Thymus (tissue), 11 donors: ENCODE measurements around the gene JAG2. TPM values are rescaled to one million over a fixed set of nuclear protein-coding genes. Genes with fewer than 3 reads are reported as not detected.

Experiments
- DNase-seq, 9 donors: peaks; one replicate each; pipeline ENCODE4 v3.0.0-alpha.2; 2013; ENCODE audit warnings: low spot score in 9 of 9, low read depth in 6 of 9, missing footprints in 1 of 9
- H3K27ac ChIP-seq, 2 donors: one replicate each; pipeline ENCODE4 v1.5.1; 2013; ENCODE audit warnings: control low read depth in 1 of 2, low read depth in 1 of 2, low read length in 1 of 2, mild to moderate bottlenecking in 1 of 2, moderate library complexity in 1 of 2
- H3K27me3 ChIP-seq, 2 donors: one replicate each; pipeline ENCODE4 v1.5.1; 2013; ENCODE audit warnings: low read length in 1 of 2; ENCODE audit not compliant: control insufficient read depth in 2 of 2, insufficient read depth in 1 of 2
- H3K36me3 ChIP-seq, 2 donors: one replicate each; pipeline ENCODE4 v1.5.1; 2013; ENCODE audit warnings: low read length in 1 of 2, mild to moderate bottlenecking in 1 of 2, moderate library complexity in 1 of 2; ENCODE audit not compliant: control insufficient read depth in 2 of 2, insufficient read depth in 2 of 2
- H3K4me1 ChIP-seq, 2 donors: one replicate each; pipeline ENCODE4 v1.5.1; 2013; ENCODE audit warnings: low read length in 2 of 2; ENCODE audit not compliant: control insufficient read depth in 2 of 2, insufficient read depth in 2 of 2
- H3K4me3 ChIP-seq, 2 donors: one replicate each; pipeline ENCODE4 v1.5.1; 2013; ENCODE audit warnings: low read length in 2 of 2, control low read depth in 1 of 2, mild to moderate bottlenecking in 1 of 2
- H3K9me3 ChIP-seq, 2 donors: one replicate each; pipeline ENCODE4 v1.5.1; 2013; ENCODE audit warnings: low read length in 1 of 2, mild to moderate bottlenecking in 1 of 2; ENCODE audit not compliant: control insufficient read depth in 2 of 2, insufficient read depth in 1 of 2
- WGBS: extraction: QIAGEN DNeasy Blood & Tissue Kit; methylation state at CpG from one replicate; pipeline ENCODE4 v1.1.7; 2013; 5-methylcytosine and 5-hydroxymethylcytosine counted together
- polyA plus RNA-seq: library from polyadenylated mRNA; stranded (reverse); fragments of 200-250 nt; gene quantifications from one replicate; pipeline ENCODE4 v1.2.3, GENCODE V29; 2013
- total RNA-seq: library from RNA; stranded (reverse); fragments of 120-200 nt; gene quantifications from one replicate; pipeline ENCODE4 v1.2.4, GENCODE V29; 2013
- donor health status: healthy.

JAG2 gene
- total and polyA plus RNA-seq, 2 donors = 8.8 to 40.8 TPM

- no peak overlapping the region for H3K27ac ChIP-seq
- peaks cover 33 to 82% of the 10 kb centered on the region in 2 donors for H3K27me3 ChIP-seq
- peaks cover 0 to 46% of the 10 kb centered on the region in 2 donors for H3K4me1 ChIP-seq
- H3K36me3 ChIP-seq = no peaks in the 10 kb centered on the region
- WGBS = 79% methylated on average over 7 of the region's 7 CpGs
- peaks cover 0 to 5% of the 10 kb centered on the region in 2 donors for H3K9me3 ChIP-seq
- no peak for DNase-seq
- H3K4me3 ChIP-seq = no peak overlapping the region
These were observed 3.9 kb upstream of the JAG2 start for GRCh38 chr14:105172476-105172875.

- peaks cover 0 to 43% of the 10 kb centered on the region in 2 donors for H3K4me1 ChIP-seq
- no peaks in the 10 kb centered on the region for H3K36me3 ChIP-seq
- DNase-seq = no peak
- peak overlapping the region in 1 of 2 donors; percentile 9 for H3K27ac ChIP-seq
- H3K4me3 ChIP-seq = no peak overlapping the region
- peaks cover 0 to 5% of the 10 kb centered on the region in 2 donors for H3K9me3 ChIP-seq
- H3K27me3 ChIP-seq = peaks cover 47 to 84% of the 10 kb centered on the region in 2 donors
- 33% methylated on average over 19 of the region's 19 CpGs for WGBS
These were observed 2.6 kb upstream of the JAG2 start for GRCh38 chr14:105171004-105171673.

- Histone ChIP-seq H3K4me1 (peaks cover 0 to 38% of the 10 kb centered on the region in 2 donors), H3K36me3 (no peaks in the 10 kb centered on the region), H3K27me3 (peaks cover 52 to 90% of the 10 kb centered on the region in 2 donors), H3K9me3 (peaks cover 0 to 5% of the 10 kb centered on the region in 2 donors), H3K4me3 (no peak overlapping the region), H3K27ac (no peak overlapping the region)
- no peak for DNase-seq
- 79% methylated on average over 22 of the region's 22 CpGs for WGBS
These were observed 1.4 kb upstream of the JAG2 start for GRCh38 chr14:105169776-105170655.

DNA sequence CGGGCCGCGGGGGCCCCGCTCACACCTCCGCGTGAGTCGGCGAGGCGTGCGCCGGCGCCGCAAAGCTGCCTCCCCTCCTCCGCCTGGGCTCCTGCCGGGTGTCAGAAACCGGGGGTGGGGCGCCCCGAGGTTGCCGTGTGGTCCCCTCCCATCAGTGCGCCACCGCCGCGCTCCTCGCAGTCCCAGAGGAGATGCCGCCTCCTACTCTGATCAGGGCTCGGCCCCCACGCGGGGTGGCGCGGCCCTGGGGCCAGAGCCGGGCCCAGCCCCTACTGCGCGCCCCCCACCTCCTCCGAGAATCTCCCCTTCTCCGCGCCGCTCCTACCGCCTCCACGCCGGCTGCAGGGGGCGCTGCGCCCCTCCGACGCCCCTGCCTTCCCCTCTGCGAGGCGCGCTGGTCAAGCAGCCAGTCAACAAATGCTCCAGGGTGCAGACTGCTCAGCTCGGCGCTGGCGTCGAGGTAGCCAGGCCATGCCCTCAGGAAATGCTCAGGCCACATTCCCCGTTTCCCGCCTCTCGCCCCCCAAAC is 467 bp upstream of the JAG2 start:
- peaks cover 0 to 5% of the 10 kb centered on the region in 2 donors for H3K9me3 ChIP-seq
- no peak overlapping the region for H3K27ac ChIP-seq
- H3K36me3 ChIP-seq = no peaks in the 10 kb centered on the region
- H3K4me1 ChIP-seq = peaks cover 0 to 29% of the 10 kb centered on the region in 2 donors
- H3K4me3 ChIP-seq = peak overlapping the region in 1 of 2 donors; percentile 56
- WGBS = 6% methylated on average over 54 of the region's 54 CpGs
- H3K27me3 ChIP-seq = peaks cover 52 to 83% of the 10 kb centered on the region in 2 donors
- peak in 2 of 9 donors; percentile 33 to 43 for DNase-seq

- 2% methylated on average over 45 of the region's 46 CpGs for WGBS
- Histone ChIP-seq H3K36me3 (no peaks in the 10 kb centered on the region), H3K9me3 (peaks cover 0 to 5% of the 10 kb centered on the region in 2 donors), H3K27ac (peak overlapping the region in 1 of 2 donors; percentile 15), H3K4me3 (peak overlapping the region in 1 of 2 donors; percentile 56), H3K27me3 (peaks cover 52 to 73% of the 10 kb centered on the region in 2 donors), H3K4me1 (peaks cover 0 to 29% of the 10 kb centered on the region in 2 donors)
- no peak for DNase-seq
These were observed 519 bp downstream of the JAG2 start for GRCh38 chr14:105168093-105168420.

DNA sequence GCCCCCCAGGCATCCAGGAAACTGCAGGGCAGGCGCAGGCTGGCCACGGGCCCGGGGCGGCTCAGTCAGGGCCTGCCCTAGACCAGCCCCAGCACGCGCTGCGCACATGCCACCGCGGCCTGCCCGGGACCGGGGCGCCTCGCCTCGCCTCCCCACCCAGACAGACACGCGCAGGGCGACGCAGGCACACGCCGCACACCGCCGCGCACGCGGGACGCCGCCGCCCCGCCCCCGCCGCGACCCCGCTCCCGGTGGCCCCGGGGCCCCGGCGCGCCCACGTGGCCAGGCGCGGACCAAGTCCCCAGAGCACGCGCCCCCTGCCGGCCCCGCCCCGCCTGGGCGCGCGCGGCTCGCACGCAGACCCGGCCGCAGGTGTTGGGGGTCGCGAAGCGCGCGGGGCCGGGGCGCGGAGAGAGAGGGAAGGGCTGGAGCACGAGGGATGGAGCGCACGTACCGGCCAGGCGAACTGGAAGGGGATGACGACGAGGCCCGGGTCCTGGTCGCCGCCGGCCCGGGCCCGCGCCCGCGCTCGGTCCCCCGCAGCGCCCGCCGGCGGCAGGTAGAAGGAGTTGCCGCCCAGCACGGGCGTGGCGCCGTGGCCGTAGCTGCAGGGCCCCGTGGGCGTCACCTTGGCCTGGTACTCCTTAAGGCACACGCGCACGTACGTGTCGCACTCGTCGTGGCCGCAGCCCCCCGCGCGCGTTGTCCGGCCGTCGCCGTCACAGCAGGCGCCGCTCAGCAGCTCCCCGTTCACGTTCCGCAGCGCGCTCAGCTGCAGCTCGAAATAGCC is 1.1 kb downstream of the JAG2 start:
- Histone ChIP-seq H3K4me3 (peak overlapping the region in 1 of 2 donors; percentile 56), H3K27me3 (peaks cover 52 to 67% of the 10 kb centered on the region in 2 donors), H3K36me3 (no peaks in the 10 kb centered on the region), H3K27ac (peak overlapping the region in 1 of 2 donors; percentile 15), H3K4me1 (peaks cover 0 to 29% of the 10 kb centered on the region in 2 donors), H3K9me3 (peaks cover 0 to 5% of the 10 kb centered on the region in 2 donors)
- WGBS = 6% methylated on average over 116 of the region's 116 CpGs
- no peak for DNase-seq

GRCh38 chr14:105166571-105167302 is 1.8 kb downstream of the JAG2 start:
- H3K36me3 ChIP-seq = no peaks in the 10 kb centered on the region
- peaks cover 49 to 60% of the 10 kb centered on the region in 2 donors for H3K27me3 ChIP-seq
- H3K27ac ChIP-seq = no peak overlapping the region
- peaks cover 0 to 5% of the 10 kb centered on the region in 2 donors for H3K9me3 ChIP-seq
- DNase-seq = no peak
- H3K4me3 ChIP-seq = no peak overlapping the region
- H3K4me1 ChIP-seq = peaks cover 0 to 29% of the 10 kb centered on the region in 2 donors
- 73% methylated on average over 22 of the region's 22 CpGs for WGBS
